Omental fat pad (tissue), 4 donors: ENCODE measurements around the gene HAP1. TPM values are rescaled to one million over a fixed set of nuclear protein-coding genes. Genes with fewer than 3 reads are reported as not detected.

Source experiments
- ATAC-seq: fragments of 150-250 bp; one replicate; pipeline ENCODE4 v1.9.1; 2016; ENCODE audit warnings: mild to moderate bottlenecking, moderate library complexity; ENCODE audit not compliant: low FRiP score
- DNase-seq: peaks from one replicate; pipeline ENCODE4 v3.0.0-alpha.2; 2019; ENCODE audit warnings: low spot score
- total RNA-seq, 4 donors: library from RNA; depleted of rRNA; stranded (reverse); fragments of >200 nt; gene quantifications; one replicate each; pipeline ENCODE4 v1.1.0, GENCODE V29; 2016
- TF ChIP-seq, protein P1 (sequence below), 3 donors: fragments of 450-650 bp; IDR thresholded peaks; one replicate each; pipeline ENCODE4 v1.5.1; 2016 to 2017; ENCODE audit warnings: antibody characterized with exemption in 3 of 3, mild to moderate bottlenecking in 3 of 3, moderate library complexity in 2 of 3

The HAP1 gene
- total RNA-seq, 4 donors from 2014 or later = 0.47 to 1.1 TPM; not detected in 2

DNA sequence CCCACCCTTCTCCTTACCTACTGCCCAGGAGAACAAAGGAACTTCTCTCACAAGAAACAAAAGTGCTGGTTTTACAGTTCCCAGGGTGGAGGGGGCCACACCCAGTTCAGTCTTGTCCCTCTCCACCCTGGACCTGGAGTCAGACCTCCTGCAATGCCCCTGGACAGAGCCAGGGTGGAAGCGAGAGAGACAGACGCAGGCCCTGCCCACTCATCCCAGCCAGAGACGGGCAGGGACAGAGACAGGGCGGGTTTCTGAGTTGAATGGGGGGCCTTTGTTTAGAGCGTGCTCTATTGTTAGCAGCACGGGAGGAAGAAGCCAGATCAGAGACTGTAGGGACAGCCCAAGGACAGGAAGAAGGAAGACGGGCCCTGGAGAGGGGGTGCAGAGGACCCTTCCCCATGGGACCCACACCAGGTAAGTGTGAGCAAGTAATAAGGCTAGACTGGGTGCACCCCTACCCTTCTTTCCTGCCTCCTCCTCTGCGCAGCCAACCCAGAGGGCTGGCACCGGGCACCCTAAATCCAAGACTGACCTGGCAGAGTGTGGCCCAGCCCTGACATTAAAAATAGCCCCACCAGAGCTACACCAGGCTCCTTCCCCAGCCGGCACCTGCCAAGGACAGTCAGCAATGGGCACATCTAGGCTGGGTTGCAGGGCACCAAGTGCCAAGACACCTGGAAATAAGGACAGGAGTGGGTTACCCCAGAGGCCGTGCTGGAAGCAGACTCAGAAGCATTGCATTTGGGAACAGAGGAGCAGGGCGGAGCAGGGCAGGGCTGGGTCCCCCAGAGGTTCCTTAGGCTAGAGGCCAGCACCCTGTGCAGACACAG lies 41.2 kb upstream of the HAP1 start:
- TF ChIP-seq, protein P1, sequence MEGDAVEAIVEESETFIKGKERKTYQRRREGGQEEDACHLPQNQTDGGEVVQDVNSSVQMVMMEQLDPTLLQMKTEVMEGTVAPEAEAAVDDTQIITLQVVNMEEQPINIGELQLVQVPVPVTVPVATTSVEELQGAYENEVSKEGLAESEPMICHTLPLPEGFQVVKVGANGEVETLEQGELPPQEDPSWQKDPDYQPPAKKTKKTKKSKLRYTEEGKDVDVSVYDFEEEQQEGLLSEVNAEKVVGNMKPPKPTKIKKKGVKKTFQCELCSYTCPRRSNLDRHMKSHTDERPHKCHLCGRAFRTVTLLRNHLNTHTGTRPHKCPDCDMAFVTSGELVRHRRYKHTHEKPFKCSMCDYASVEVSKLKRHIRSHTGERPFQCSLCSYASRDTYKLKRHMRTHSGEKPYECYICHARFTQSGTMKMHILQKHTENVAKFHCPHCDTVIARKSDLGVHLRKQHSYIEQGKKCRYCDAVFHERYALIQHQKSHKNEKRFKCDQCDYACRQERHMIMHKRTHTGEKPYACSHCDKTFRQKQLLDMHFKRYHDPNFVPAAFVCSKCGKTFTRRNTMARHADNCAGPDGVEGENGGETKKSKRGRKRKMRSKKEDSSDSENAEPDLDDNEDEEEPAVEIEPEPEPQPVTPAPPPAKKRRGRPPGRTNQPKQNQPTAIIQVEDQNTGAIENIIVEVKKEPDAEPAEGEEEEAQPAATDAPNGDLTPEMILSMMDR (IDR thresholded peaks at IDR 0.05) = no peak
- DNase-seq (no peak), ATAC-seq (no peak)

DNA sequence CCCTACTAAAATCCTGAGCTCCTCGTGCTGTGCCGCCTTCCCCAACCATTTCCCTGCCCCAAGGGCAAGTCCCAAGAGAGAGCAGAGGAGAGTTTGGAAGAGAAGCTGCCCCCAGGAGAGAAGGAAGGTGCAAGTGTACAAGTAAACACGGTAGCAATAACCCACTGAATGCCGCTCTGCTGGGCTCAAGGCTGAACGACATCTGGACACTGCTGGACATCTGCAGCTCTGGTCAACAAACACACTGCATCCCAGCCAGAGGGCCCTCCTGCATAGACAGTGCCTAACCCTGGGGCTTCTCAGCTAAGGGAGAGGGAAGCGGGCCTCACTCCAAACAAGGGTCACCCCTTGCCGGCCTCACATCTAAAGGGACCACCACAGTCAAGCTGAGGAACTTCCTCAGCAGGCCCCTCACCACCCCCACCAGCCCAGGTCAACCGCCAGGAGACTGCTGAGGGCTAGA lies 39.3 kb upstream of the HAP1 start:
- DNase-seq = no peak
- no peak for ATAC-seq
- TF ChIP-seq, protein P1 (IDR thresholded peaks at IDR 0.05) = no peak

- TF ChIP-seq, protein P1 (IDR thresholded peaks at IDR 0.05) = no peak
- ATAC-seq = no peak
Measured at GRCh38 chr17:41773190-41773588, 38.7 kb upstream of the HAP1 start.

DNA sequence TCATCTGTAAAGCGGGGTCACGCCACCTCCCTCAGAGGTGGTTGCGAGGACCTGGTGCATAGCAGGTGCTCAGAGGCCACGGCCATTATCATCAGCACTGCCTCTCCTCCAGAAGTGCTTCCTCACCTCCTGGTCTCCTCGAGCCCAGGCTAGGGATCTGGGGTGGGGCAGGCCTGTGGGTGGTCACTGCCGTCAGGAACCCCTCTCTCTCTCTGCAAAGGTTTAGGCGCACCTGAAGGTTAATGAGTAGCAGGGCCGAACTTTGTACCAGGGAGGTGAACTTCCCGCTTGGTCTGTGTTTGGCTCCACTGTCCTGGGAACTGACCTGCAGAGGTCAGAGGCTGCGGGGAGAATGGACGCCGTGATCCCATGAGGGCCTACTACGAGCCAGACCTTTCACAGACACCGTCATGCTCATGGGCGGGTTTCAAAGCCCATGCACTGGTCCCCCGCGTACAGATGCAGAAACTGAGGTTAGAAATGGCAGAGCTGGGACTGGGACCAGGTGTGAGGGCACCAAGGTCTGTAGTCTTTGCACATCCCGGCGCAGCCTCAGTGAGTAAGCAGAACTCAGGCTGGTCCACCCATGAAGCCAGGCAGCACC lies 38.2 kb upstream of the HAP1 start:
- ATAC-seq = no peak

More at GRCh38 chr17:41773190-41773588, 38.7 kb upstream of the HAP1 start:
- no peak for DNase-seq

GRCh38 chr17:41772218-41772585 lies 37.8 kb upstream of the HAP1 start:
- DNase-seq (no peak), ATAC-seq (no peak)
- TF ChIP-seq, protein P1 (IDR thresholded peaks at IDR 0.05) = no peak

More for the DNA sequence above, 38.2 kb upstream of the HAP1 start:
- TF ChIP-seq, protein P1 (IDR thresholded peaks at IDR 0.05) = no peak
- DNase-seq = no peak

GRCh38 chr17:41771389-41772206 lies 37.2 kb upstream of the HAP1 start:
- DNase-seq (no peak), ATAC-seq (no peak)
- TF ChIP-seq, protein P1 (IDR thresholded peaks at IDR 0.05) = no peak
